DOHH2 (cell line): ENCODE results near the gene AXIN2.

Source experiments
- CTCF ChIP-seq: fragments of 200-600 bp; sonication (generic); IDR thresholded peaks from one replicate; pipeline ENCODE4 v1.5.1; 2014; ENCODE audit warnings: antibody characterized with exemption, mild to moderate bottlenecking, low read depth, low read length; ENCODE audit not compliant: poor library complexity, severe bottlenecking
- EZH2phosphoT487 ChIP-seq: fragments of 200-600 bp; sonication (generic); IDR thresholded peaks from 2 replicates; pipeline ENCODE4 v1.6.1; 2017; ENCODE audit warnings: borderline replicate concordance, mild to moderate bottlenecking, antibody characterized with exemption, low read length, moderate library complexity, mixed read lengths

GRCh38 chr17:65542067-65542466, 19.4 kb downstream of the AXIN2 start:
- TF ChIP-seq CTCF, result no peak
- no peak for TF ChIP-seq EZH2phosphoT487
